MM.1S (cell line): ENCODE measurements around the gene TCERG1L.

Experiments
- DNase-seq: peaks from one replicate; pipeline ENCODE4 v3.0.0-alpha.2; 2015
- H2AFZ ChIP-seq: fragments of 300-600 bp; sonication (generic); 2 replicates; pipeline ENCODE4 v1.6.0; 2016; ENCODE audit warnings: antibody characterized with exemption, low read length
- H3F3A ChIP-seq: fragments of 300-600 bp; sonication (generic); 2 replicates; pipeline ENCODE4 v1.6.1; 2016; ENCODE audit warnings: mild to moderate bottlenecking, antibody characterized with exemption, low read length, moderate library complexity, mixed read lengths; ENCODE audit not compliant: insufficient read depth
- H3K27ac ChIP-seq: fragments of 300-600 bp; sonication (generic); 2 replicates; pipeline ENCODE4 v1.5.1; 2016; ENCODE audit warnings: mild to moderate bottlenecking, low read length
- H3K27me3 ChIP-seq: fragments of 300-600 bp; sonication (generic); replicated peaks from 2 replicates; pipeline ENCODE4 v1.6.0; 2016; ENCODE audit warnings: low read length; ENCODE audit not compliant: insufficient read depth
- H3K36me3 ChIP-seq: fragments of 300-600 bp; sonication (generic); replicated peaks from 2 replicates; pipeline ENCODE4 v1.6.1; 2016; ENCODE audit warnings: mild to moderate bottlenecking, low read length, mixed read lengths; ENCODE audit not compliant: insufficient read depth
- H3K4me1 ChIP-seq: fragments of 300-600 bp; sonication (generic); 2 replicates; pipeline ENCODE4 v1.6.1; 2016; ENCODE audit warnings: low read length, mixed read lengths
- H3K4me2 ChIP-seq: fragments of 300-600 bp; sonication (generic); 2 replicates; pipeline ENCODE4 v1.6.0; 2016; ENCODE audit warnings: low read depth, low read length
- H3K4me3 ChIP-seq: fragments of 300-600 bp; sonication (generic); 2 replicates; pipeline ENCODE4 v1.5.1; 2016; ENCODE audit warnings: low read length, mixed read lengths
- H3K79me2 ChIP-seq: fragments of 300-600 bp; sonication (generic); 2 replicates; pipeline ENCODE4 v1.6.1; 2016; ENCODE audit warnings: mixed run types, low read length, mixed read lengths
- H3K9ac ChIP-seq: fragments of 300-600 bp; sonication (generic); 2 replicates; pipeline ENCODE4 v1.6.1; 2016; ENCODE audit warnings: low read length, mixed read lengths
- H3K9me2 ChIP-seq: fragments of 300-600 bp; sonication (generic); replicated peaks from 2 replicates; pipeline ENCODE4 v1.6.1; 2016; ENCODE audit warnings: mild to moderate bottlenecking, low read length, mixed read lengths; ENCODE audit not compliant: insufficient read depth
- H3K9me3 ChIP-seq: fragments of 300-600 bp; sonication (generic); replicated peaks from 2 replicates; pipeline ENCODE4 v1.6.1; 2016; ENCODE audit warnings: mild to moderate bottlenecking, low read length, mixed read lengths; ENCODE audit not compliant: insufficient read depth
- H4K20me1 ChIP-seq: fragments of 300-600 bp; sonication (generic); 2 replicates; pipeline ENCODE4 v1.6.1; 2016; ENCODE audit warnings: mild to moderate bottlenecking, low read length, moderate library complexity, mixed read lengths; ENCODE audit not compliant: insufficient read depth
- EZH2 ChIP-seq: fragments of 300-600 bp; sonication (generic); optimal IDR thresholded peaks from 2 replicates; pipeline ENCODE3; 2017; ENCODE audit warnings: low read depth, mild to moderate bottlenecking, antibody characterized with exemption, low read length, mixed read lengths
- EZH2phosphoT487 ChIP-seq: fragments of 300-600 bp; sonication (generic); IDR thresholded peaks from 2 replicates; pipeline ENCODE4 v1.6.1; 2018; ENCODE audit warnings: antibody characterized with exemption, low read length
- TF ChIP-seq, protein P1 (sequence below): fragments of 300-600 bp; sonication (generic); IDR thresholded peaks from 2 replicates; pipeline ENCODE4 v1.5.1; 2016; ENCODE audit warnings: antibody characterized with exemption, low read length, mixed read lengths

Gene TCERG1L

GRCh38 chr10:131086511-131086910 is 225.0 kb downstream of the TCERG1L start:
- DNase-seq: no peak
- H3K4me2 ChIP-seq: no peak overlapping the region

DNA sequence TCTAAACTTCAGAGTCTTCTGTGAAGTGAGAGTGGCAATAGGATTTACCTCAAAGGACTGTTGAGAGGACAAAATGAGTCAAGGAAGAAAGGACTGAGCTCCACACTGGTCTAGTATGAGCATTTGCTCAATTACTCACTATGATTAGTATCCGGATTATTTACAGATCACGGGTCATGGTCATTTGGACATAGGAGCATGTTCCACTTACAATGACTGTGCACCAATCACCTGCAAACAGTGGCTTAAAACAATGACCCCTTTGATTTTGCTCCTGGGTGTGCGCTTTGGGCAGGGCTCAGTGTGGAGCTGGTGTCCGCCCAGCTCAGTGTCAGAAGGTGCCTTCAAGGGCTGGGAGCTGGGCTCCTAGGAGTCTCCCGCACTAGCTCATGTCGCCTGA is 225.4 kb downstream of the TCERG1L start:
- Histone ChIP-seq H3K36me3 (no peaks in the 10 kb centered on the region), H3K4me2 (no peak overlapping the region), H3K4me3 (no peak overlapping the region), H3K79me2 (no peaks in the 10 kb centered on the region), H3K9me2 (no peaks in the 10 kb centered on the region), H4K20me1 (no peaks in the 10 kb centered on the region), H3K27ac (no peak overlapping the region), H3K27me3 (no peaks in the 10 kb centered on the region), H3K9ac (no peak overlapping the region), H3K9me3 (no peaks in the 10 kb centered on the region), H3K4me1 (no peaks in the 10 kb centered on the region), H3F3A (no peaks in the 10 kb centered on the region), H2AFZ (no peak overlapping the region)
- DNase-seq: no peak
- TF ChIP-seq EZH2 (no peak), EZH2phosphoT487 (no peak)
- TF ChIP-seq, protein P1, sequence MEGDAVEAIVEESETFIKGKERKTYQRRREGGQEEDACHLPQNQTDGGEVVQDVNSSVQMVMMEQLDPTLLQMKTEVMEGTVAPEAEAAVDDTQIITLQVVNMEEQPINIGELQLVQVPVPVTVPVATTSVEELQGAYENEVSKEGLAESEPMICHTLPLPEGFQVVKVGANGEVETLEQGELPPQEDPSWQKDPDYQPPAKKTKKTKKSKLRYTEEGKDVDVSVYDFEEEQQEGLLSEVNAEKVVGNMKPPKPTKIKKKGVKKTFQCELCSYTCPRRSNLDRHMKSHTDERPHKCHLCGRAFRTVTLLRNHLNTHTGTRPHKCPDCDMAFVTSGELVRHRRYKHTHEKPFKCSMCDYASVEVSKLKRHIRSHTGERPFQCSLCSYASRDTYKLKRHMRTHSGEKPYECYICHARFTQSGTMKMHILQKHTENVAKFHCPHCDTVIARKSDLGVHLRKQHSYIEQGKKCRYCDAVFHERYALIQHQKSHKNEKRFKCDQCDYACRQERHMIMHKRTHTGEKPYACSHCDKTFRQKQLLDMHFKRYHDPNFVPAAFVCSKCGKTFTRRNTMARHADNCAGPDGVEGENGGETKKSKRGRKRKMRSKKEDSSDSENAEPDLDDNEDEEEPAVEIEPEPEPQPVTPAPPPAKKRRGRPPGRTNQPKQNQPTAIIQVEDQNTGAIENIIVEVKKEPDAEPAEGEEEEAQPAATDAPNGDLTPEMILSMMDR: no peak

More at GRCh38 chr10:131086511-131086910, 225.0 kb downstream of the TCERG1L start:
- Histone ChIP-seq H3K4me1 (no peaks in the 10 kb centered on the region), H3F3A (no peaks in the 10 kb centered on the region), H3K27me3 (no peaks in the 10 kb centered on the region), H3K36me3 (no peaks in the 10 kb centered on the region), H3K9me2 (no peaks in the 10 kb centered on the region), H3K27ac (no peak overlapping the region), H3K9me3 (no peaks in the 10 kb centered on the region), H3K9ac (no peak overlapping the region), H3K79me2 (no peaks in the 10 kb centered on the region), H4K20me1 (no peaks in the 10 kb centered on the region), H3K4me3 (no peak overlapping the region), H2AFZ (no peak overlapping the region)
- no peak for TF ChIP-seq EZH2
- TF ChIP-seq, protein P1: no peak
- no peak for TF ChIP-seq EZH2phosphoT487

DNA sequence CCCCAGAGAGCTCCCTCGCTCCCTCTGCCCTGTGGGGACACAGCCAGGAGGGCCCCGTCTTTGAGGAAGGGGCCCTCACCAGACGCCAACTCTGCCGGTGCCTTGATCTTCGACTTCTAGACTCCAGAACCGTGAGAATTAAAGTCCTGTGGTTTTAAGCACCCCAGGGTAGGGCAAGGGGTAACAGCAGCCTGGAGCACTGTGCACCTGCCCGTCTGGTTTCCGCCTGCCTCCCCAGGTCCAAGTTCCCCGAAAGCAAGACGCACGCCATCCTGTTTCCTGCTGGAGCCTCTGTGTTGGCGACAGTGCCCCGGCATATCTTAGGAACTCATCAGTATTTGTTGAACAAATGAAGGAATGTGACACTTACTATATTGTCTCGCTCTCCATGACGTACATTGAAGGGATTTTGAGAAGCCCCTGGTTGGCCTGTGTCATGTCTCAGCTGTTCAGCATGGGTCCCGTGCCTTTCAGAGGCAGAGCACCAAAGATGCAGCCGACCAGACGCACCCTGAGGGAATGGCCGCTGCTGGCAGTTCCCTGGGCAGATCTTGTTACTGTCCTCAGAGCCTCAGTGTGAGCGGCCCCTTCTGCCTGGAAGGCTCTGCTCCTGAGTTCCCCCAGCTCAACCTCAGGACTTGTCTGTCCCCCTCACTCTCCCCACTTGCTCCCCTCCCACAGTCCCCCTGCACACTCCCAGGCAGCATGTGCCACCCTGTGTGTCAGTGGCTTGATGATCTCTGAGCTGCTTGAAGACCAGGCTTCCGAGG is 226.2 kb downstream of the TCERG1L start:
- Histone ChIP-seq H3K36me3 (no peaks in the 10 kb centered on the region), H3K9ac (no peak overlapping the region), H3K27me3 (no peaks in the 10 kb centered on the region), H3K4me1 (no peaks in the 10 kb centered on the region), H3K4me2 (no peak overlapping the region), H3K79me2 (no peaks in the 10 kb centered on the region), H3K9me2 (no peaks in the 10 kb centered on the region), H3K9me3 (no peaks in the 10 kb centered on the region), H4K20me1 (no peaks in the 10 kb centered on the region), H3K27ac (no peak overlapping the region), H2AFZ (no peak overlapping the region), H3F3A (no peaks in the 10 kb centered on the region), H3K4me3 (no peak overlapping the region)
- no peak for DNase-seq
- TF ChIP-seq EZH2phosphoT487: no peak

- H3K27me3 ChIP-seq: no peaks in the 10 kb centered on the region
- H2AFZ ChIP-seq: no peak overlapping the region
- H3K27ac ChIP-seq: no peak overlapping the region
- H4K20me1 ChIP-seq: no peaks in the 10 kb centered on the region
- H3K9ac ChIP-seq: no peak overlapping the region
- H3F3A ChIP-seq: no peaks in the 10 kb centered on the region
- no peak overlapping the region for H3K4me2 ChIP-seq
- DNase-seq: no peak
- H3K79me2 ChIP-seq: no peaks in the 10 kb centered on the region
- H3K9me3 ChIP-seq: no peaks in the 10 kb centered on the region
- H3K9me2 ChIP-seq: no peaks in the 10 kb centered on the region
- H3K4me3 ChIP-seq: no peak overlapping the region
- no peaks in the 10 kb centered on the region for H3K36me3 ChIP-seq
- TF ChIP-seq EZH2phosphoT487: no peak
- TF ChIP-seq, protein P1: no peak
- TF ChIP-seq EZH2: no peak
- H3K4me1 ChIP-seq: no peaks in the 10 kb centered on the region
These were observed 226.8 kb downstream of the TCERG1L start for GRCh38 chr10:131084791-131085090.
